OCI-LY1 (cell line): Measurements from ENCODE around the gene SLC11A1.

ENCODE experiments used
- H2AFZ ChIP-seq: fragments of 200-600 bp; sonication (generic), shearing (Covaris generic); 2 replicates; pipeline ENCODE4 v1.6.0; 2014; ENCODE audit warnings: antibody characterized with exemption, mild to moderate bottlenecking, low read length
- H3F3A ChIP-seq: fragments of 200-600 bp; sonication (generic), shearing (Covaris generic); 2 replicates; pipeline ENCODE4 v1.6.0; 2014; ENCODE audit warnings: mild to moderate bottlenecking, antibody characterized with exemption, low read length, moderate library complexity; ENCODE audit not compliant: insufficient read depth
- H3K27ac ChIP-seq: fragments of 200-600 bp; sonication (generic); 2 replicates; pipeline ENCODE4 v1.5.1; 2014; ENCODE audit warnings: low read length, mixed run types, mild to moderate bottlenecking, low read depth; ENCODE audit not compliant: poor library complexity, severe bottlenecking
- H3K27me3 ChIP-seq: fragments of 200-600 bp; sonication (generic); 2 replicates; pipeline ENCODE4 v1.6.0; 2014; ENCODE audit warnings: antibody characterized with exemption, mild to moderate bottlenecking, low read length, moderate library complexity; ENCODE audit not compliant: insufficient read depth
- H3K36me3 ChIP-seq: fragments of 200-600 bp; sonication (generic); 2 replicates; pipeline ENCODE4 v1.6.1; 2014; ENCODE audit warnings: mild to moderate bottlenecking, antibody characterized with exemption, low read length, moderate library complexity, mixed read lengths; ENCODE audit not compliant: insufficient read depth
- H3K4me1 ChIP-seq: fragments of 200-600 bp; sonication (generic); 2 replicates; pipeline ENCODE4 v1.5.1; 2014; ENCODE audit warnings: mild to moderate bottlenecking, low read length, moderate library complexity; ENCODE audit not compliant: insufficient read depth, severe bottlenecking
- H3K4me2 ChIP-seq: fragments of 200-600 bp; sonication (generic), shearing (Covaris generic); 2 replicates; pipeline ENCODE4 v1.6.1; 2014; ENCODE audit warnings: low read length
- H3K4me3 ChIP-seq: fragments of 200-600 bp; sonication (generic); 2 replicates; pipeline ENCODE4 v1.5.1; 2014; ENCODE audit warnings: low read length, low read depth, mild to moderate bottlenecking, mixed read lengths; ENCODE audit not compliant: poor library complexity, severe bottlenecking
- H3K79me2 ChIP-seq: fragments of 200-600 bp; shearing (Covaris generic); 2 replicates; pipeline ENCODE4 v1.6.1; 2016; ENCODE audit warnings: mixed run types, low read length, mixed read lengths; ENCODE audit not compliant: insufficient read depth
- H3K9ac ChIP-seq: fragments of 200-600 bp; sonication (generic), shearing (Covaris generic); 2 replicates; pipeline ENCODE4 v1.6.1; 2014; ENCODE audit warnings: mild to moderate bottlenecking, low read length, mixed read lengths
- H3K9me2 ChIP-seq: fragments of 200-600 bp; sonication (generic), shearing (Covaris generic); 2 replicates; pipeline ENCODE4 v1.6.1; 2014; ENCODE audit warnings: low read depth, mild to moderate bottlenecking, low read length, mixed read lengths
- H3K9me3 ChIP-seq: fragments of 200-600 bp; shearing (Covaris generic); 2 replicates; pipeline ENCODE4 v1.6.1; 2014; ENCODE audit warnings: low read length, mixed read lengths
- H4K20me1 ChIP-seq: fragments of 200-600 bp; sonication (generic), shearing (Covaris generic); 2 replicates; pipeline ENCODE4 v1.6.0; 2016; ENCODE audit warnings: mild to moderate bottlenecking, low read length; ENCODE audit not compliant: insufficient read depth
- CTCF ChIP-seq: fragments of 200-600 bp; sonication (generic), shearing (Covaris generic); IDR thresholded peaks from 2 replicates; pipeline ENCODE4 v1.5.1; 2017; ENCODE audit warnings: mild to moderate bottlenecking, antibody characterized with exemption, low read length, moderate library complexity, mixed read lengths
- EZH2 ChIP-seq: fragments of 200-600 bp; sonication (generic), shearing (Covaris generic); IDR thresholded peaks from 2 replicates; pipeline ENCODE4 v1.8.0; 2017; ENCODE audit warnings: borderline replicate concordance, mixed run types, mild to moderate bottlenecking, antibody characterized with exemption, low read length, moderate library complexity, mixed read lengths

The SLC11A1 gene

GRCh38 chr2:218406949-218407618 lies 25.0 kb downstream of the SLC11A1 start:
- no peak for TF ChIP-seq CTCF
- no peak for TF ChIP-seq EZH2
- no peak overlapping the region for H2AFZ ChIP-seq
- no peaks in the 10 kb centered on the region for H4K20me1 ChIP-seq
- H3K9ac ChIP-seq, result peak overlapping the region; percentile 61
- H3K4me1 ChIP-seq, result peaks cover 39% of the 10 kb centered on the region
- no peaks in the 10 kb centered on the region for H3K9me2 ChIP-seq
- peak overlapping the region; percentile 67 for H3K4me2 ChIP-seq
- peak overlapping the region; percentile 57 for H3K4me3 ChIP-seq
- H3F3A ChIP-seq, result no peaks in the 10 kb centered on the region
- no peaks in the 10 kb centered on the region for H3K79me2 ChIP-seq
- H3K9me3 ChIP-seq, result no peaks in the 10 kb centered on the region
- no peaks in the 10 kb centered on the region for H3K27me3 ChIP-seq
- H3K36me3 ChIP-seq, result peaks cover 28% of the 10 kb centered on the region
- peak overlapping the region; percentile 34 for H3K27ac ChIP-seq

- Histone ChIP-seq H2AFZ (no peak overlapping the region), H3F3A (no peaks in the 10 kb centered on the region), H3K4me3 (no peak overlapping the region), H3K4me2 (no peak overlapping the region), H3K27ac (no peak overlapping the region), H3K9ac (no peak overlapping the region), H3K9me3 (no peaks in the 10 kb centered on the region), H3K4me1 (peaks cover 39% of the 10 kb centered on the region), H4K20me1 (no peaks in the 10 kb centered on the region), H3K9me2 (no peaks in the 10 kb centered on the region), H3K36me3 (peaks cover 22% of the 10 kb centered on the region), H3K79me2 (no peaks in the 10 kb centered on the region), H3K27me3 (no peaks in the 10 kb centered on the region)
- TF ChIP-seq CTCF, result no peak
- TF ChIP-seq EZH2, result no peak
Measured at GRCh38 chr2:218407717-218408116, 25.6 kb downstream of the SLC11A1 start.

- no peaks in the 10 kb centered on the region for H3K79me2 ChIP-seq
- no peak for TF ChIP-seq CTCF
- no peak for TF ChIP-seq EZH2
- H3F3A ChIP-seq, result no peaks in the 10 kb centered on the region
- H3K9ac ChIP-seq, result no peak overlapping the region
- H3K9me2 ChIP-seq, result no peaks in the 10 kb centered on the region
- no peak overlapping the region for H3K4me2 ChIP-seq
- H3K4me1 ChIP-seq, result no peaks in the 10 kb centered on the region
- H3K4me3 ChIP-seq, result no peak overlapping the region
- no peaks in the 10 kb centered on the region for H3K36me3 ChIP-seq
- no peak overlapping the region for H3K27ac ChIP-seq
- no peak overlapping the region for H2AFZ ChIP-seq
- H3K9me3 ChIP-seq, result no peaks in the 10 kb centered on the region
- peaks cover 5% of the 10 kb centered on the region; the same call in 1 of the 2 replicates for H3K27me3 ChIP-seq
- H4K20me1 ChIP-seq, result no peaks in the 10 kb centered on the region
Measured at GRCh38 chr2:218418321-218418716, 36.2 kb downstream of the SLC11A1 start.
